H9 (cell line): ENCODE data around the gene BCL2L1. TPM values are rescaled to one million over a fixed set of nuclear protein-coding genes. Genes with fewer than 3 reads are reported as not detected.
"Not testable (repeated sequence)": the region's sequence is repeated elsewhere in the genome, so short reads cannot be mapped to it uniquely, and the experiment has no call there.

Source experiments
- DNase-seq: peaks from one replicate; pipeline ENCODE4 v3.0.0-alpha.2; 2017
- H2AFZ ChIP-seq: one replicate; pipeline ENCODE4 v1.6.1; 2013; ENCODE audit warnings: mild to moderate bottlenecking, low read length, control low read depth, moderate library complexity
- H2AK5ac ChIP-seq: 2 replicates; pipeline ENCODE4 v1.6.1; 2013; ENCODE audit warnings: low read length, control low read depth, mixed read lengths; ENCODE audit not compliant: insufficient read length
- H2BK120ac ChIP-seq: one replicate; pipeline ENCODE4 v1.6.1; 2013; ENCODE audit warnings: low read depth, mild to moderate bottlenecking, low read length, control low read depth, inconsistent platforms; ENCODE audit not compliant: poor library complexity, severe bottlenecking
- H2BK12ac ChIP-seq: 2 replicates; pipeline ENCODE4 v1.6.1; 2013; ENCODE audit warnings: low read length, control low read depth, mixed read lengths, low read depth; ENCODE audit not compliant: insufficient read length
- H2BK15ac ChIP-seq: 2 replicates; pipeline ENCODE4 v1.6.1; 2013; ENCODE audit warnings: low read depth, low read length, control low read depth
- H2BK20ac ChIP-seq: one replicate; pipeline ENCODE4 v1.6.1; 2013; ENCODE audit warnings: low read depth, mild to moderate bottlenecking, low read length, control low read depth, inconsistent platforms; ENCODE audit not compliant: poor library complexity, severe bottlenecking
- H2BK5ac ChIP-seq: 2 replicates; pipeline ENCODE4 v1.6.1; 2013; ENCODE audit warnings: low read length, control low read depth, mixed read lengths; ENCODE audit not compliant: insufficient read length
- H3K14ac ChIP-seq: 2 replicates; pipeline ENCODE4 v1.6.1; 2013; ENCODE audit warnings: low read length, control low read depth; ENCODE audit not compliant: insufficient read depth
- H3K18ac ChIP-seq: 2 replicates; pipeline ENCODE4 v1.6.1; 2013; ENCODE audit warnings: low read depth, mild to moderate bottlenecking, mixed read lengths, low read length, control low read depth; ENCODE audit not compliant: insufficient read length
- H3K23ac ChIP-seq: 2 replicates; pipeline ENCODE4 v1.6.1; 2013; ENCODE audit warnings: low read length, control low read depth, mixed read lengths, low read depth; ENCODE audit not compliant: insufficient read length
- H3K23me2 ChIP-seq: 2 replicates; pipeline ENCODE4 v1.6.1; 2013; ENCODE audit warnings: low read depth, mild to moderate bottlenecking, mixed read lengths, low read length, control low read depth; ENCODE audit not compliant: insufficient read length, poor library complexity, severe bottlenecking
- H3K27ac ChIP-seq: 2 replicates; pipeline ENCODE4 v1.5.1; 2013; ENCODE audit warnings: low read length, control low read depth, mixed read lengths, low read depth; ENCODE audit not compliant: insufficient read length
- H3K27me3 ChIP-seq: 2 replicates; pipeline ENCODE4 v1.6.1; 2013; ENCODE audit warnings: low read length, control low read depth, inconsistent platforms; ENCODE audit not compliant: insufficient read depth
- H3K4ac ChIP-seq: 2 replicates; pipeline ENCODE4 v1.6.1; 2013; ENCODE audit warnings: low read depth, mild to moderate bottlenecking, control low read depth, inconsistent platforms, low read length, moderate library complexity
- H3K4me1 ChIP-seq: 2 replicates; pipeline ENCODE4 v1.6.1; 2013; ENCODE audit warnings: low read length, control low read depth, inconsistent platforms; ENCODE audit not compliant: insufficient read depth
- H3K4me2 ChIP-seq: 2 replicates; pipeline ENCODE4 v1.6.1; 2013; ENCODE audit warnings: low read length, control low read depth, mixed read lengths; ENCODE audit not compliant: insufficient read length, insufficient read depth
- H3K56ac ChIP-seq: 2 replicates; pipeline ENCODE4 v1.6.1; 2013; ENCODE audit warnings: low read depth, mild to moderate bottlenecking, mixed read lengths, low read length, control low read depth; ENCODE audit not compliant: insufficient read length
- H3K79me1 ChIP-seq: 2 replicates; pipeline ENCODE4 v1.6.1; 2013; ENCODE audit warnings: low read depth, mild to moderate bottlenecking, moderate library complexity, low read length, control low read depth, inconsistent platforms; ENCODE audit not compliant: insufficient read depth, poor library complexity, severe bottlenecking
- H3K79me2 ChIP-seq: 2 replicates; pipeline ENCODE4 v1.6.1; 2013; ENCODE audit warnings: low read length, control low read depth, inconsistent platforms; ENCODE audit not compliant: insufficient read depth
- H3K9ac ChIP-seq: 2 replicates; pipeline ENCODE4 v1.6.1; 2013; ENCODE audit warnings: low read length, control low read depth, mixed read lengths; ENCODE audit not compliant: insufficient read length; ENCODE audit errors: extremely low read depth
- H3K9me3 ChIP-seq: one replicate; pipeline ENCODE4 v1.6.1; 2013; ENCODE audit warnings: low read depth, low read length, inconsistent platforms; ENCODE audit not compliant: control insufficient read depth
- H3T11ph ChIP-seq: one replicate; pipeline ENCODE4 v1.6.1; 2013; ENCODE audit warnings: mild to moderate bottlenecking, low read length, control low read depth, inconsistent platforms
- H4K20me1 ChIP-seq: one replicate; pipeline ENCODE4 v1.6.1; 2013; ENCODE audit not compliant: control insufficient read depth, insufficient read length, insufficient read depth
- H4K5ac ChIP-seq: 2 replicates; pipeline ENCODE4 v1.6.1; 2013; ENCODE audit warnings: low read depth, mild to moderate bottlenecking, mixed read lengths, low read length, control low read depth; ENCODE audit not compliant: insufficient read length
- H4K8ac ChIP-seq: replicated peaks from 2 replicates; pipeline ENCODE4 v1.6.1; 2013; ENCODE audit warnings: low read length, control low read depth, mixed read lengths, low read depth; ENCODE audit not compliant: insufficient read length
- H4K91ac ChIP-seq: 2 replicates; pipeline ENCODE4 v1.6.1; 2013; ENCODE audit warnings: low read depth, mild to moderate bottlenecking, moderate library complexity, mixed read lengths, low read length, control low read depth; ENCODE audit not compliant: insufficient read length
- H3K27ac Mint-ChIP-seq, 3 experiments: 2 replicates in 2 of 3; 3 replicates in 1 of 3; pipeline ENCODE4 v1.8.0; 2020 to 2021; ENCODE audit warnings: mixed read lengths in 3 of 3, mild to moderate bottlenecking in 1 of 3, moderate library complexity in 1 of 3
- H3K27me3 Mint-ChIP-seq: 2 replicates; pipeline ENCODE4 v1.8.0; 2021; ENCODE audit warnings: low read depth, mild to moderate bottlenecking, moderate library complexity, mixed read lengths
- H3K36me3 Mint-ChIP-seq, 3 experiments: 2 replicates in 2 of 3; 3 replicates in 1 of 3; pipeline ENCODE4 v1.8.0; 2020 to 2021; ENCODE audit warnings: low read depth in 3 of 3, mixed read lengths in 3 of 3; ENCODE audit not compliant: insufficient read depth in 1 of 3
- H3K4me1 Mint-ChIP-seq, 2 experiments: 2 replicates each; pipeline ENCODE4 v1.8.0; 2020; ENCODE audit warnings: mixed read lengths in 2 of 2
- H3K4me3 Mint-ChIP-seq, 2 experiments: 2 replicates in 1 of 2; 3 replicates in 1 of 2; pipeline ENCODE4 v1.8.0; 2020 to 2021; ENCODE audit warnings: mild to moderate bottlenecking in 2 of 2, mixed read lengths in 2 of 2, moderate library complexity in 1 of 2
- H3K9me3 Mint-ChIP-seq, 2 experiments: 2 replicates in 1 of 2; 3 replicates in 1 of 2; pipeline ENCODE4 v1.8.0; 2020; ENCODE audit warnings: mild to moderate bottlenecking in 2 of 2, mixed read lengths in 2 of 2, moderate library complexity in 1 of 2
- WGBS: extraction: QIAGEN DNeasy Blood & Tissue Kit; methylation state at CpG from one replicate; pipeline ENCODE4 v1.1.7; 2013; ENCODE audit warnings: missing lambda C conversion rate, low lambda C conversion rate, mixed read lengths; ENCODE audit not compliant: insufficient read length; ENCODE audit errors: extremely low coverage; 5-methylcytosine and 5-hydroxymethylcytosine counted together
- total RNA-seq: library from RNA; stranded (reverse); gene quantifications from 2 replicates; pipeline ENCODE4 v1.2.1, GENCODE V29; 2021
- TF ChIP-seq, protein P1 (sequence below): fragments of 200-600 bp; sonication (generic); conservative IDR thresholded peaks from 3 replicates; pipeline ENCODE4 v1.8.0; 2021; ENCODE audit warnings: antibody characterized with exemption, mild to moderate bottlenecking

Gene BCL2L1
- total RNA-seq, 1 experiment from 2014 or later = 105 TPM

DNA sequence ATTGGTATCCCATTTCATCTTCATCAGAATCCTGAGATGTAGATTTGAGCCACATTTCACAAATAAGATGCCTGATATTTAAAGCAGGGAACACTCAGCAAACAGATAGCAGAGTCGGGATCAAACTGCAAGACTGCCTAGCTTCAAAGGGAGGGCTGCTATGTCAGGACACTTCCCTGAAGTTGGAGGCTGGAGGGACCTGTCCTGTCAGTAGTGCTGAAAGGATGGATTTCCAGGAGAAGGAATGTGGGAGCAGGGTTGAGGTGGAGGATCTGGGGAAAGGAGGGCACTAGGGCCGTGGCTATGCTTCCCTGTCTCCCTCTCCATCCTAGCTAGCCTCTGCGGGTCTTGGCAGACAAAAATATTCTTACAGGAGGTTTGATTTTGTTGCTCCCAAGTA lies 52.8 kb downstream of the BCL2L1 start:
- Histone ChIP-seq H4K91ac (no peak overlapping the region), H3K27me3 (no peaks in the 10 kb centered on the region), H2AK5ac (no peak overlapping the region), H3K4me1 (no peaks in the 10 kb centered on the region), H2BK5ac (no peak overlapping the region), H4K5ac (no peak overlapping the region), H3T11ph (no peak overlapping the region), H3K9ac (no peak overlapping the region), H3K18ac (no peak overlapping the region), H3K9me3 (no peaks in the 10 kb centered on the region), H3K4ac (no peak overlapping the region), H2BK15ac (no peak overlapping the region), H3K23ac (no peak overlapping the region), H3K56ac (no peak overlapping the region), H3K23me2 (no peaks in the 10 kb centered on the region), H2BK12ac (no peak overlapping the region), H3K79me1 (no peaks in the 10 kb centered on the region), H3K4me2 (no peak overlapping the region), H2AFZ (no peak overlapping the region), H3K27ac (no peak overlapping the region), H3K79me2 (no peaks in the 10 kb centered on the region), H4K8ac (no peak overlapping the region), H2BK20ac (no peak overlapping the region), H4K20me1 (peaks cover 2% of the 10 kb centered on the region), H3K14ac (no peak overlapping the region), H2BK120ac (no peak overlapping the region)
- no peaks in the 10 kb centered on the region for H3K27me3 Mint-ChIP-seq
- peak overlapping the region in 1 of 3 experiments; percentile 42; a peak in 2 of 7 replicates for H3K27ac Mint-ChIP-seq
- no peak for DNase-seq
- no CpG with 5 or more reads among the region's 3 CpGs for WGBS
- no peak overlapping the region for H3K4me3 Mint-ChIP-seq
- H3K36me3 Mint-ChIP-seq = peaks cover 4 to 48% (median 22%) of the 10 kb centered on the region in 3 experiments; a peak in 6 of 7 replicates
- peaks cover 23 to 30% of the 10 kb centered on the region in 2 experiments for H3K4me1 Mint-ChIP-seq
- H3K9me3 Mint-ChIP-seq = no peaks in the 10 kb centered on the region
- TF ChIP-seq, protein P1, sequence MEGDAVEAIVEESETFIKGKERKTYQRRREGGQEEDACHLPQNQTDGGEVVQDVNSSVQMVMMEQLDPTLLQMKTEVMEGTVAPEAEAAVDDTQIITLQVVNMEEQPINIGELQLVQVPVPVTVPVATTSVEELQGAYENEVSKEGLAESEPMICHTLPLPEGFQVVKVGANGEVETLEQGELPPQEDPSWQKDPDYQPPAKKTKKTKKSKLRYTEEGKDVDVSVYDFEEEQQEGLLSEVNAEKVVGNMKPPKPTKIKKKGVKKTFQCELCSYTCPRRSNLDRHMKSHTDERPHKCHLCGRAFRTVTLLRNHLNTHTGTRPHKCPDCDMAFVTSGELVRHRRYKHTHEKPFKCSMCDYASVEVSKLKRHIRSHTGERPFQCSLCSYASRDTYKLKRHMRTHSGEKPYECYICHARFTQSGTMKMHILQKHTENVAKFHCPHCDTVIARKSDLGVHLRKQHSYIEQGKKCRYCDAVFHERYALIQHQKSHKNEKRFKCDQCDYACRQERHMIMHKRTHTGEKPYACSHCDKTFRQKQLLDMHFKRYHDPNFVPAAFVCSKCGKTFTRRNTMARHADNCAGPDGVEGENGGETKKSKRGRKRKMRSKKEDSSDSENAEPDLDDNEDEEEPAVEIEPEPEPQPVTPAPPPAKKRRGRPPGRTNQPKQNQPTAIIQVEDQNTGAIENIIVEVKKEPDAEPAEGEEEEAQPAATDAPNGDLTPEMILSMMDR = no peak

DNA sequence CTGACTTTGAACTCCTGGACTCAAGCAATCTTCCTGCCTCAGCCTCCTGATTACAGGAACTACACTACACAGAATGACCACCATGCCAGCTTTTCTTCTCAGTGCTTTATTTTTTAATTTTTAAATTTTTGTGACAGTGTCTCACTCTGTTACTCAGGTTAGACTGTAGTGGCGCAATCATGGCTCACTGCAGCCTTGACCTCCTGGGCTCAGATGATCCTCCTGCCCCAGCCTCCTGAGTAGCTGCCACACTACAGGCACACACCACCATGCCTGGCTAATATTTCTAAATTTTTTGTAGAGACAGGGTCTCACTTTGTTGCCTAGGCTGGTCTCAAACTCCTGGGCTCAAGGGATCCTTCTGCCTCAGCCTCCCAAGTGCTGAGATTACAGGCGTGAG lies 53.7 kb downstream of the BCL2L1 start:
- peaks cover 4 to 49% (median 26%) of the 10 kb centered on the region in 3 experiments; a peak in 6 of 7 replicates for H3K36me3 Mint-ChIP-seq
- H3K23ac ChIP-seq, H3K27me3 ChIP-seq, H3K14ac ChIP-seq, H3K27me3 Mint-ChIP-seq, H2BK120ac ChIP-seq, H3T11ph ChIP-seq, H3K4me2 ChIP-seq, H3K56ac ChIP-seq, H3K4me1 ChIP-seq, H4K91ac ChIP-seq, H3K18ac ChIP-seq, H2BK12ac ChIP-seq, H3K4ac ChIP-seq, H3K9me3 ChIP-seq, H3K9me3 Mint-ChIP-seq, H3K79me1 ChIP-seq, H4K20me1 ChIP-seq, H3K9ac ChIP-seq, DNase-seq, H2AK5ac ChIP-seq, H2BK15ac ChIP-seq, H2BK5ac ChIP-seq, H3K23me2 ChIP-seq, H4K5ac ChIP-seq, H2BK20ac ChIP-seq, H3K27ac ChIP-seq, H2AFZ ChIP-seq, H3K4me3 Mint-ChIP-seq, H3K79me2 ChIP-seq, H4K8ac ChIP-seq: not testable (repeated sequence)
- 0 out of 7 replicates have a peak overlapping the region, but pooled peaks of 1 of the 3 experiments have one; percentile 40 for H3K27ac Mint-ChIP-seq
- peaks cover 25 to 32% of the 10 kb centered on the region in 2 experiments for H3K4me1 Mint-ChIP-seq
- no CpG with 5 or more reads among the region's 2 CpGs for WGBS
